ENCODE measurements around the gene PATZ1. TPM values are rescaled to one million over a fixed set of nuclear protein-coding genes. Genes with fewer than 3 reads are reported as not detected.

PATZ1 gene
- total RNA-seq, 4 donors from 2014 or later, result 27.1 to 33.5 (median 31.3) TPM

DNA sequence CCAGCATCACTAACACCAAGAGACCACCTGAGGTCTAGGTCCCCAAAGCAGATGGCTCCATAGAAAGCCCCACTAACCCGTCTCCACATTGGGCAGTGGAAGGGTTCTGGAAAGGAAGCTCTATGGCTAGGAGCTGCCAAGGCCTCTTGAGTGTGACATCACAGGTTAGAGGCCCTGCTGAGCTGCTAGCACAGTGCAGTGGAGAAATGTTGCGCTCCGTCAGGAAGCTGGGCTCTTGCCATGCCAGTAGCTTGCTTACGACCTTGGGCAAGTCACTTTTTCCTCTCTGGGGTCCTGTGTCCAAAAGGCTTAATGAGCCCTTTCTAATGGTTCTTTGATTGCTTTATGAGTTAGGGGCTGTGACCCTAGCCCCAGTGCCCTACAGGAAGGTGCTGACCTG lies 64.4 kb downstream of the PATZ1 start:
- Histone ChIP-seq H3K27me3 (no peaks in the 10 kb centered on the region), H3K27ac (peak overlapping the region in 3 of 4 donors; percentile 1 to 57 (median 34)), H3K9me3 (no peaks in the 10 kb centered on the region), H3K4me3 (no peak overlapping the region), H3K4me1 (peaks cover 0 to 48% (median 23%) of the 10 kb centered on the region in 4 donors), H3K36me3 (peaks cover 0 to 92% (median 11%) of the 10 kb centered on the region in 3 donors)
- TF ChIP-seq EP300 (IDR thresholded peaks at IDR 0.05) (no peak), POLR2A (IDR thresholded peaks at IDR 0.05) (no peak)
- TF ChIP-seq, protein P1, sequence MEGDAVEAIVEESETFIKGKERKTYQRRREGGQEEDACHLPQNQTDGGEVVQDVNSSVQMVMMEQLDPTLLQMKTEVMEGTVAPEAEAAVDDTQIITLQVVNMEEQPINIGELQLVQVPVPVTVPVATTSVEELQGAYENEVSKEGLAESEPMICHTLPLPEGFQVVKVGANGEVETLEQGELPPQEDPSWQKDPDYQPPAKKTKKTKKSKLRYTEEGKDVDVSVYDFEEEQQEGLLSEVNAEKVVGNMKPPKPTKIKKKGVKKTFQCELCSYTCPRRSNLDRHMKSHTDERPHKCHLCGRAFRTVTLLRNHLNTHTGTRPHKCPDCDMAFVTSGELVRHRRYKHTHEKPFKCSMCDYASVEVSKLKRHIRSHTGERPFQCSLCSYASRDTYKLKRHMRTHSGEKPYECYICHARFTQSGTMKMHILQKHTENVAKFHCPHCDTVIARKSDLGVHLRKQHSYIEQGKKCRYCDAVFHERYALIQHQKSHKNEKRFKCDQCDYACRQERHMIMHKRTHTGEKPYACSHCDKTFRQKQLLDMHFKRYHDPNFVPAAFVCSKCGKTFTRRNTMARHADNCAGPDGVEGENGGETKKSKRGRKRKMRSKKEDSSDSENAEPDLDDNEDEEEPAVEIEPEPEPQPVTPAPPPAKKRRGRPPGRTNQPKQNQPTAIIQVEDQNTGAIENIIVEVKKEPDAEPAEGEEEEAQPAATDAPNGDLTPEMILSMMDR (IDR thresholded peaks at IDR 0.05), result no peak
- no peak for DNase-seq (ENCODE audit: low spot score in 2 of 2)
- WGBS, 2 donors, result 56 to 58% methylated on average over 4 of the region's 4 CpGs

DNA sequence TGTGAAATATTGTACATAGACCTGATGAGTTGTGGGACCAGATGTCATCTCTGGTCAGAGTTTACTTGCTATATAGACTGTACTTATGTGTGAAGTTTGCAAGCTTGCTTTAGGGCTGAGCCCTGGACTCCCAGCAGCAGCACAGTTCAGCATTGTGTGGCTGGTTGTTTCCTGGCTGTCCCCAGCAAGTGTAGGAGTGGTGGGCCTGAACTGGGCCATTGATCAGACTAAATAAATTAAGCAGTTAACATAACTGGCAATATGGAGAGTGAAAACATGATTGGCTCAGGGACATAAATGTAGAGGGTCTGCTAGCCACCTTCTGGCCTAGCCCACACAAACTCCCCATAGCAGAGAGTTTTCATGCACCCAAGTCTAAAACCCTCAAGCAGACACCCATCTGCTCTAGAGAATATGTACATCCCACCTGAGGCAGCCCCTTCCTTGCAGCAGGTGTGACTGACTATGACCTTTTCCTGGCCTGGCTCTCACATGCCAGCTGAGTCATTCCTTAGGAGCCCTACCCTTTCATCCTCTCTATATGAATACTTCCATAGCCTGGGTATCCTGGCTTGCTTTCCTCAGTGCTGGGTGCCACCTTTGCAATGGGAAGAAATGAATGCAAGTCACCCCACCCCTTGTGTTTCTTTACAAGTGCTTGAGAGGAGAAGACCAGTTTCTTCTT lies 66.2 kb downstream of the PATZ1 start:
- Histone ChIP-seq H3K4me1 (peaks cover 0 to 30% (median 7%) of the 10 kb centered on the region in 4 donors), H3K27me3 (no peaks in the 10 kb centered on the region), H3K9me3 (no peaks in the 10 kb centered on the region), H3K4me3 (no peak overlapping the region), H3K27ac (peak overlapping the region in 3 of 4 donors; percentile 23 to 35 (median 28)), H3K36me3 (peaks cover 0 to 89% (median 16%) of the 10 kb centered on the region in 3 donors)
- no peak for DNase-seq (ENCODE audit: low spot score in 2 of 2)
- no peak for TF ChIP-seq POLR2A (IDR thresholded peaks at IDR 0.05)
- TF ChIP-seq EP300 (IDR thresholded peaks at IDR 0.05), result peak in 1 of 2 donors; percentile 23

DNA sequence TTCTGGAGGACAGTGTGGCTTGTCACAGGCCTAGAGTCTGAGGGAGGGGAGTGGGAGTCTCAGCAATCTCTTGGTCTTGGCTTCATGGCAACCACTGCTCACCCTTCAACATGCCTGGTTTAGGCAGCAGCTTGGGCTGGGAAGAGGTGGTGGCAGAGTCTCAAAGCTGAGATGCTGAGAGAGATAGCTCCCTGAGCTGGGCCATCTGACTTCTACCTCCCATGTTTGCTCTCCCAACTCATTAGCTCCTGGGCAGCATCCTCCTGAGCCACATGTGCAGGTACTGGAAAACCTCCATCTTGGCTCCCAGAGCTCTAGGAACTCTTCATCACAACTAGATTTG lies 66.8 kb downstream of the PATZ1 start:
- Histone ChIP-seq H3K4me1 (peaks cover 0 to 23% (median 2%) of the 10 kb centered on the region in 4 donors), H3K9me3 (no peaks in the 10 kb centered on the region), H3K4me3 (no peak overlapping the region), H3K27ac (peak overlapping the region in 3 of 4 donors; percentile 13 to 56 (median 46)), H3K36me3 (peaks cover 0 to 89% (median 16%) of the 10 kb centered on the region in 3 donors), H3K27me3 (no peaks in the 10 kb centered on the region)
- DNase-seq (ENCODE audit: low spot score in 2 of 2), result no peak
- TF ChIP-seq POLR2A (IDR thresholded peaks at IDR 0.05), result no peak

DNA sequence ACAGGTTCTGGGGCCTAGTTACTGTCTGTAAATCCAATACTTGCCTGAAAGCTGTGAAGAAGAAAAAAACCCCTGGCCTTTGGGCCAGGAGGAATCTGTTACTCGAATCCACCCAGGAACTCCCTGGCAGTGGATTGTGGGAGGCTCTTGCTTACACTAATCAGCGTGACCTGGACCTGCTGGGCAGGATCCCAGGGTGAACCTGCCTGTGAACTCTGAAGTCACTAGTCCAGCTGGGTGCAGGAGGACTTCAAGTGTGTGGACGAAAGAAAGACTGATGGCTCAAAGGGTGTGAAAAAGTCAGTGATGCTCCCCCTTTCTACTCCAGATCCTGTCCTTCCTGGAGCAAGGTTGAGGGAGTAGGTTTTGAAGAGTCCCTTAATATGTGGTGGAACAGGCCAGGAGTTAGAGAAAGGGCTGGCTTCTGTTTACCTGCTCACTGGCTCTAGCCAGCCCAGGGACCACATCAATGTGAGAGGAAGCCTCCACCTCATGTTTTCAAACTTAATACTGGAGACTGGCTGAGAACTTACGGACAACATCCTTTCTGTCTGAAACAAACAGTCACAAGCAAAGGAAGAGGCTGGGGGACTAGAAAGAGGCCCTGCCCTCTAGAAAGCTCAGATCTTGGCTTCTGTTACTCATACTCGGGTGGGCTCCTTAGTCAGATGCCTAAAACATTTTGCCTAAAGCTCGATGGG lies 67.4 kb downstream of the PATZ1 start:
- Histone ChIP-seq H3K27me3 (no peaks in the 10 kb centered on the region), H3K27ac (peak overlapping the region in 3 of 4 donors; percentile 13 to 56 (median 46)), H3K4me1 (peaks cover 0 to 18% (median 0%) of the 10 kb centered on the region in 4 donors), H3K36me3 (peaks cover 0 to 89% (median 11%) of the 10 kb centered on the region in 3 donors), H3K9me3 (no peaks in the 10 kb centered on the region), H3K4me3 (no peak overlapping the region)
- TF ChIP-seq, protein P1 (IDR thresholded peaks at IDR 0.05), result no peak
- TF ChIP-seq POLR2A (IDR thresholded peaks at IDR 0.05) (no peak), EP300 (IDR thresholded peaks at IDR 0.05) (no peak)
- no peak for DNase-seq (ENCODE audit: low spot score in 2 of 2)
- WGBS, 2 donors, result 54 to 72% methylated on average over 6 of the region's 6 CpGs

DNA sequence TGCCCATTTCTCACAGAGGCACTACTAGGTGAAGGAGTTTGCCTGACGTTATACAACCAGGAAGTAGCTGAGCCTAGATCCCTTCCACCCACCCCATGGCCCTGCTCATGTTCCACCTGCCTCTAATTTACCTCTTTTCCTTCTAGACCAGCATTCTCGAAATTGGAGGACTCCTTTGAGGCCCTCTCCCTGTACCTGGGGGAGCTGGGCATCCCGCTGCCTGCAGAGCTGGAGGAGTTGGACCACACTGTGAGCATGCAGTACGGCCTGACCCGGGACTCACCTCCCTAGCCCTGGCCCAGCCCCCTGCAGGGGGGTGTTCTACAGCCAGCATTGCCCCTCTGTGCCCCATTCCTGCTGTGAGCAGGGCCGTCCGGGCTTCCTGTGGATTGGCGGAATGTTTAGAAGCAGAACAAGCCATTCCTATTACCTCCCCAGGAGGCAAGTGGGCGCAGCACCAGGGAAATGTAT lies 68.0 kb downstream of the PATZ1 start:
- no peaks in the 10 kb centered on the region for H3K9me3 ChIP-seq
- H3K36me3 ChIP-seq, result peaks cover 0 to 89% (median 9%) of the 10 kb centered on the region in 3 donors
- peak overlapping the region in 3 of 4 donors; percentile 11 to 56 (median 46) for H3K27ac ChIP-seq
- no peak for DNase-seq (ENCODE audit: low spot score in 2 of 2)
- TF ChIP-seq EP300 (IDR thresholded peaks at IDR 0.05), result no peak
- TF ChIP-seq, protein P1 (IDR thresholded peaks at IDR 0.05), result no peak
- no peak for TF ChIP-seq POLR2A (IDR thresholded peaks at IDR 0.05)
- H3K27me3 ChIP-seq, result no peaks in the 10 kb centered on the region
- 60 to 73% methylated on average over 9 of the region's 9 CpGs for WGBS, 2 donors
- H3K4me1 ChIP-seq, result peaks cover 0 to 12% (median 0%) of the 10 kb centered on the region in 4 donors
- H3K4me3 ChIP-seq, result no peak overlapping the region

DNA sequence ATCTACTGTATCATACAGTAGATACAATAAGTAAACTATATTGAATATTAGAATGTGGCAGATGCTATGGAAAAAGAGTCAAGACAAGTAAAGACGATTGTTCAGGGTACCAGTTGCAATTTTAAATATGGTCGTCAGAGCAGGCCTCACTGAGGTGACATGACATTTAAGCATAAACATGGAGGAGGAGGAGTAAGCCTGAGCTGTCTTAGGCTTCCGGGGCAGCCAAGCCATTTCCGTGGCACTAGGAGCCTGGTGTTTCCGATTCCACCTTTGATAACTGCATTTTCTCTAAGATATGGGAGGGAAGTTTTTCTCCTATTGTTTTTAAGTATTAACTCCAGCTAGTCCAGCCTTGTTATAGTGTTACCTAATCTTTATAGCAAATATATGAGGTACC lies 68.4 kb downstream of the PATZ1 start:
- Histone ChIP-seq H3K9me3 (no peaks in the 10 kb centered on the region), H3K27me3 (no peaks in the 10 kb centered on the region), H3K36me3 (peaks cover 0 to 87% (median 9%) of the 10 kb centered on the region in 3 donors), H3K4me1 (peaks cover 0 to 8% (median 0%) of the 10 kb centered on the region in 4 donors), H3K27ac (peak overlapping the region in 3 of 4 donors; percentile 11 to 56 (median 46)), H3K4me3 (no peak overlapping the region)
- TF ChIP-seq EP300 (IDR thresholded peaks at IDR 0.05), result no peak
- no peak for TF ChIP-seq POLR2A (IDR thresholded peaks at IDR 0.05)
- TF ChIP-seq, protein P1 (IDR thresholded peaks at IDR 0.05), result no peak
- DNase-seq (ENCODE audit: low spot score in 2 of 2), result no peak
- WGBS, 2 donors, result 84 to 89% methylated on average over 5 of the region's 5 CpGs

Measured in tibial nerve (tissue), 4 donors.